ENCODE measurements around the gene KMO.

KMO gene

GRCh38 chr1:241630005-241630404, 97.8 kb downstream of the KMO start:
- DNase-seq (ENCODE audit: low read depth), result no peak

GRCh38 chr1:241630476-241630875, 98.3 kb downstream of the KMO start:
- DNase-seq (ENCODE audit: low read depth), result no peak

GRCh38 chr1:241630899-241631298, 98.7 kb downstream of the KMO start:
- DNase-seq (ENCODE audit: low read depth), result no peak

- peak; percentile 9 for DNase-seq (ENCODE audit: low read depth)
Measured at GRCh38 chr1:241631674-241632073, 99.5 kb downstream of the KMO start.

- DNase-seq (ENCODE audit: low read depth), result no peak
Measured at GRCh38 chr1:241632987-241633386, 100.8 kb downstream of the KMO start.

- no peak for DNase-seq (ENCODE audit: low read depth)
Measured at GRCh38 chr1:241635556-241636152, 103.5 kb downstream of the KMO start.

GRCh38 chr1:241636291-241636690, 104.1 kb downstream of the KMO start:
- DNase-seq (ENCODE audit: low read depth), result no peak

GRCh38 chr1:241637046-241637590, 104.9 kb downstream of the KMO start:
- DNase-seq (ENCODE audit: low read depth), result no peak

- no peak for DNase-seq (ENCODE audit: low read depth)
Measured at GRCh38 chr1:241637604-241638003, 105.4 kb downstream of the KMO start.

GRCh38 chr1:241638099-241638682, 106.0 kb downstream of the KMO start:
- DNase-seq (ENCODE audit: low read depth), result no peak

- no peak for DNase-seq (ENCODE audit: low read depth)
Measured at GRCh38 chr1:241638909-241639622, 106.9 kb downstream of the KMO start.

GRCh38 chr1:241639623-241640148, 107.5 kb downstream of the KMO start:
- peak; percentile 3 for DNase-seq (ENCODE audit: low read depth)

GRCh38 chr1:241640149-241640866, 108.1 kb downstream of the KMO start, which contains the start of the genes CHML and OPN3:
TSS of gene CHML (minus strand) at chr1:241640369. CDS start at chr1:241635766, 4,603 bp downstream.
TSS of gene OPN3 (minus strand) at chr1:241640369. CDS start at chr1:241640254, 115 bp downstream.
- DNase-seq (ENCODE audit: low read depth), result peak; percentile 87

GRCh38 chr1:241640867-241641622, 108.9 kb downstream of the KMO start:
- no peak for DNase-seq (ENCODE audit: low read depth)

- no peak for DNase-seq (ENCODE audit: low read depth)
Measured at GRCh38 chr1:241641773-241642592, 109.8 kb downstream of the KMO start.

GRCh38 chr1:241642593-241642944, 110.4 kb downstream of the KMO start:
- DNase-seq (ENCODE audit: low read depth), result no peak

- no peak for DNase-seq (ENCODE audit: low read depth)
Measured at GRCh38 chr1:241644259-241644658, 112.1 kb downstream of the KMO start.

- DNase-seq (ENCODE audit: low read depth), result no peak
Measured at GRCh38 chr1:241645199-241645598, 113.0 kb downstream of the KMO start.
